Left kidney (tissue), 8 donors: ENCODE measurements around the gene AGBL1. TPM values are rescaled to one million over a fixed set of nuclear protein-coding genes. Genes with fewer than 3 reads are reported as not detected.
A peak's percentile ranks its signal among the peaks of the same experiment; 100 is the strongest.

ENCODE experiments used
- DNase-seq: peaks from one replicate; pipeline ENCODE4 v3.0.0-alpha.2; 2013
- long read RNA-seq, 8 donors: transcript quantifications; one replicate each; lab custom pipeline, GENCODE V29; 2026
- polyA plus RNA-seq: library from polyadenylated mRNA; unstranded; fragments of 120-200 nt; gene quantifications from one replicate; pipeline ENCODE4 v1.2.1, GENCODE V29; 2013; ENCODE audit not compliant: insufficient read length

The AGBL1 gene
- polyA plus RNA-seq = 0.18 TPM
- long read RNA-seq, donor 1 = 0 reads
- long read RNA-seq, donor 2 = 0 reads
- long read RNA-seq, donor 3 = 0 reads
- long read RNA-seq, donor 4 = 0 reads
- long read RNA-seq, donor 5 = 0 reads
- long read RNA-seq, donor 6 = 0 reads
- long read RNA-seq, donor 7 = 0 reads
- long read RNA-seq, donor 8 = 0 reads

- no peak for DNase-seq
Measured at GRCh38 chr15:86079508-86080266, at the start of gene AGBL1. Gene AGBL1, plus strand, starts transcription at chr15:86079871.

DNA sequence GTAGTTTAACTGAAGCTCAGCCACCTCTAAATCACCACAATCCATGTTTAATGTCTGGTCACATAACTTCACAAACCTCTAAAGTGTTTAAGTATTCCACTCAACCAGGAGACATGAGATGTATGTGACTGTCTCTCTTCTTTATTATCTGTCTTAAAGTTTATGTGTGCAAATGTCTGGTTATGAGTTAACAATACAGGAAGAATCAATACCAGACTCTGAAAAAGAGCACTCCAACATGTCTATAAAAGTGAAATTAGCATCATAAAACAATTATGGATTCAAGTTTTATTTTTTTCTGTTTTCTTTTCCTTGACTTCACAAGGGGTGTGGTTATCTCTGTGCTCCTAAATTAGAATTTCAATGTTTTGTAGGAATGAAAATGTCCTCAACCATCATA, 44.8 kb upstream of the AGBL1 start:
- DNase-seq = no peak

- no peak for DNase-seq
Measured at GRCh38 chr15:86036243-86036642, 43.4 kb upstream of the AGBL1 start.

DNA sequence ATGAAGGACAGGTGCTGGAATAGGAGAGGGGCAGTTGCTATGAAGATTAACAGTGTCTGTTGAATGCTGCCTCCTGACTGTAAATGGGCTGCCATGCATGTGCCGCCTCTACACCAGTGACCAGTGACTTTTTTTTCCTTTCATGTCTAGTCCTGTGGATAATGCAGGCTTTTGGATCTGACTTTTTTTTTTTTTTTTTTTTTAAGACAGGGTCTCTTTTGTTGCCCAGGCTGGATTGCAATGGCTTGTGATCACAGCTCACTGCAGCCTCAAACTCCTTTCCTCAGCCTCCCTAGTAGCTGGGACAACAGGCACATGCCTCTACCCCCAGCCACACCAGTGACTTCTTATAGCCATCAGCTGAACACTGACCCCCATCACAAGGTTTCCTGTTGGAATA, 41.2 kb upstream of the AGBL1 start:
- DNase-seq = no peak

GRCh38 chr15:86040356-86041033, 39.2 kb upstream of the AGBL1 start:
- no peak for DNase-seq

- peak; percentile 22 for DNase-seq
Measured at GRCh38 chr15:86041399-86041798, 38.3 kb upstream of the AGBL1 start.

DNA sequence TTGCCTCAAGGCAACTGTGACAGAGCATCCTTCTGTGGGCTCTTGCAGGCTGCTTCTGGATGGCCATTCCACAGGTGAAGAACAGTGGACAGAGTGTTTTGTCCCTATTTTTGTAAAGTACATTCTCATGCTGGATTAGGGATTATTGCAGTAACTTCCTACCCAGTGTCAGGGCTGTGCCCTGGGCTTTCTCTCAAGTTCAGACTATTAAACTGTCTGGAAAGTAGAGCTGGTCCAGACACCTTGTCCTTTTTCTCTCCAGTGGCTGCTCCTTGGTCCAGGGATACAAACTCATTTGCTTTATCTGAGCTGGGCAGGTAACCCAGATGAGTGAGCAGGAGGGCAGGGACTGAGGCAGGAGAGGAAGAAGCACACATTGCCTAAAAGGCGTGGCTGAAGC, 37.4 kb upstream of the AGBL1 start:
- DNase-seq = no peak

- no peak for DNase-seq
Measured at GRCh38 chr15:86044981-86045380, 34.7 kb upstream of the AGBL1 start.

GRCh38 chr15:86054338-86054737, 25.3 kb upstream of the AGBL1 start:
- DNase-seq = no peak

DNA sequence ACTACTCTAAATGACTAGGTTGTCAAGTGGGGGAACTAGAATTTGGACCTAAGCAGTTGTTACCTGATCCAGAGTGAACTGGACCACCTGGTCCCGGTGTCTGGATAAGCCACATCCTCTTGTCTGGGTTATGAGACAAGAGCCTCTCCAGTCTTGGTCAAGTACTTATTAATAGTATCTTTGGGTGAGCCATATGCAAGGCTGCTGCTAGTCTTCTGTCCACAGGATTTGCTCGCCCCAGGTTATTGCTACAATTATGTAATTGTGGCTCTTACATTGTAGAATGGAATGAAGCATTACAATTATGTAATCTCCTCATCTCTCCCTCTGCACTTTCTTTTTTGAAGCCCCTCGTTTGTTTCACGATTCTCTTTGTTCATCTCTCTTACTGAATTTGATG, 24.0 kb upstream of the AGBL1 start:
- DNase-seq = no peak

GRCh38 chr15:86059851-86060250, 19.8 kb upstream of the AGBL1 start:
- no peak for DNase-seq

GRCh38 chr15:86060674-86061073, 19.0 kb upstream of the AGBL1 start:
- no peak for DNase-seq

DNA sequence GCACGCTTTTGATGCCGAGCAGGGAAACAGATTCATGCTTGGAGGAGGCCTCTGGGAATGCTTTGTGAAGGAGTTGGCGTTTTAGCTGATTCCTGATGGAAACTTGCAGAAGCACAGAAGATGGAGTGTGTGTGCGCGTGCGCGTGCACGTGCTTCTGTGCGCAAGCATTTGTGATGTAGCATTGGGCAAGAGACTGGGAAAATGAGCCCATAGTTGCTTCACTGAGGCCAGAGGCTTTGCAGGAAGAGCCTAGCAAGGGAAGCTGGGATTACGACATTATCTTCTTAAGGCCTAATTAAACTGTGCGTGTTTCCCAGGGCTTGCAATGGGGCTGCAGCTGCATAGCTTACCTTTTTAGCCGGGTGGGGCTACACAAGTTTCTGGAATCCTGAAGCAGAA, 18.1 kb upstream of the AGBL1 start:
- no peak for DNase-seq

DNA sequence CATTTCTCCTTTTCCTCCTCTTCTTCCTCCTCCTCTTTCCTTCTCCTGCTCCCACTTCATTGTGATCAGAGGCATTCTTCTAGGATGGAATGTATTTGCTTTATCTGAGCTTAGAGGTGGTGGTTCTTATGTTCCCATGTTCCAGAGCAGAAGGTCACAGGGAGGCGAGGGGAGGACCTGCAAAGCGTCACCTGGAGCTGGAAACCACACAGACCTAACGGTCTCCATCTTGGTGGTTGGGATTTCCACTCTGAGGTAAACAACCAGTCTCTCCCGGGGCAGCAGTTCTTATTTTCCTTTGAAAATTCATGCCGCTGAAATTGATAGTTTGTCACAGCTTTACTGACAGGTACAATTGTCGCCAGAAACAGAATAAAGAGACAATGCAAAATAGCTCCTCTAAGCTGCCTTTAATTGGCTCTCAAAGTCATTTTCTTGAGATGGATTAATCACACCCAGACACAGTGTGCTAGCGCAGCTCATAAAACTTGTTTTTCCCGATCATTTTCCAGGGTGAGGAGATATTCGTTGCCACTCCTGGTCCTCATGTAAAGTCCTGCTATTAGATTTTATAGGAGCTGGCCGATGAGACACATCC, 16.9 kb upstream of the AGBL1 start:
- DNase-seq = no peak

GRCh38 chr15:86063356-86064095, 16.1 kb upstream of the AGBL1 start:
- DNase-seq = no peak

DNA sequence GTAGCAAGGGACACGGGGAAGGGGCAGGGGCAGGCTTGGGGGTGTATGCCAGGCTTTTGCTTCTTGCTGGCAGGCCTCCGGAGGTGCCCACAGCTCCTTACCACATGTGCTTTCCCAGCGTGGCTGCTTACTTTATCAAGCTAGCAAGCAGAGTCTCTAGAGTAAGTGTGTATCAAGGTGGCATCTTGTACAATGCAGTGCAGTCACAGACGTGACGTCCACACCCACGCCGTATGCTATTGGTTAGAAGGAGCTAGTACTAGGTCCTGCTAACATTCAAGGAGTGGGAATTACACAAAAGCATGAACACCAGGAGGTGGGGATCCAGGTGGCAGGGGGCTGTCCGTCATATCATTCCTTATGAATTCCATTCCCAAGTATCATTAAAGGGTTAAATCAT, 15.3 kb upstream of the AGBL1 start:
- DNase-seq = no peak

DNA sequence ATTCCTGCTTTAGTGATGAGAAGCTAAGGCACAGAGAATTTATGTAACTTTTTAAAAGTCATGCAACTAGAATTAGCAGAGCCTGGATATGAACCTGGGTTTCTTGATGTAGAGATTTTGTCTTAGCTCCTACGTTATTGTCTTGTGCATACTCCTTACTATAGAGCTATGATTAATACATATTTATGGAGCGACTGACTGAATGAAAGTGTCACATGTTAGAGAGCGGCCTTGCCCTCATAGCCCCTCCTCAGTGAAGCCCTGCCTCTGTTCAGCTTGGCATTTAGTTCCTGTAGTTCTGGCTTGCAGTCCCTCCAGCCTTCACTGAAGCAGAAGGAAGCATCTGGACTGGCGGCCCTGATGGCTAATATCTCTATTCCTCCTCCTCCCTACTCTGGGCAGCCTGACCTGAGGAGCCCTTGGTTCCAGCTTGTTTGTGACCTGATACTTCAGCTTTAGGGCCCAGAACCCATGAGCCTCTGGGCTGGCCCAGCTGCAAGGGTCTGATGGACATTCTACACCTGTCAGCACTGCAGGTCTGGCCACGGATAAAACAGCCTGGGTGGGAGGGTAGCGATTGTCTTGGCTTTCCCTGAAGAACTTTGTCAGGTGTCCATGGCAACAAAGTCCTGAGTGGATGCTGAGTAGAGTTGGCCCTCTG, 13.4 kb upstream of the AGBL1 start:
- no peak for DNase-seq

DNA sequence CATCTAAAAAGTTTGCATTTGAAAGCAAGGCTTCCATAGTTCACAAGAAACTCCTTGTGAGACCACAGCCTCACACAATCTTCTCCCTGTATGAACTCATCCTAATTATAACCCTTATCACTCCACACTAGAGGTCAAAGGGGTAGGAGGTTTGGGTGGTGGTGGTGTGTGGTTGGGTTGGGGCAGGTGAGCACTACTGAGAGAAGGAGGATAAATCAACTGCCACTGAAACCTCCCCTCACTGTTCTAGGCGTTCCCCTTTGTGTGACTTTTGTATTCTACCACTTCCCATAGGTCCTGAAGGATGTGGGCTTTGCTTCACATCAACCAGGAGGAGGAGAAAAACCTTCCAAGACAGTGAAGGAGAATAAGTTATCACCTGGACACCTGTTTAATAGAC, 6.4 kb upstream of the AGBL1 start:
- DNase-seq = no peak

DNA sequence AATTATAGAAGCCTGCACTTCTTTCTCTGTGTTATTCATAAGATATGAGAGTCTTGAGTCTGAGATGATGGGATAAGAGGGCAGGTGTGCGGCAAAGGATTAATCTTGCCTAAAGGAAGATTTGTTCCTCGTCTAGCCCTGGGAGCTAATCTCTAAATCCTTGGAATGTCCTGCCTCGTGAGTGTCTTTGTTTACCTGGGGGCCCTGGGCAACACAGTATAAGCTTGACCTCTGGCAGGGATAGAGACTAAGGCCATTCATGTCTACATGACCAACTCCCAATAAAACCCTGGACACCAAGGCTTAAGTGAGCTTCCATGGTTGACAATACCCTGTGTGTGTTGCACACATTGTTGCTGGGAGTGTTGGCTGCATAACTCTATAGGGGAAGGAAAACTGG, 3.2 kb upstream of the AGBL1 start:
- no peak for DNase-seq

- DNase-seq = no peak
Measured at GRCh38 chr15:86077070-86077469, 2.6 kb upstream of the AGBL1 start.

- DNase-seq = no peak
Measured at GRCh38 chr15:86080302-86080701, 631 bp downstream of the AGBL1 start.
